GM18498 (cell line): ENCODE results near the gene TMEM144.
A peak's percentile ranks its signal among the peaks of the same experiment; 100 is the strongest.
"Not testable (repeated sequence)": the region's sequence is repeated elsewhere in the genome, so short reads cannot be mapped to it uniquely, and the experiment has no call there.

Source experiments
- ATAC-seq: cut with Tn5 transposase; IDR thresholded peaks from one replicate; pipeline ENCODE4 v1.9.1; 2021; ENCODE audit warnings: mild to moderate bottlenecking, moderate library complexity; ENCODE audit not compliant: unreplicated experiment

The TMEM144 gene

GRCh38 chr4:158190718-158191117 is 19.6 kb upstream of the TMEM144 start:
- no peak for ATAC-seq

GRCh38 chr4:158192439-158193158 is 17.7 kb upstream of the TMEM144 start:
- ATAC-seq = no peak

GRCh38 chr4:158193171-158193749 is 17.0 kb upstream of the TMEM144 start:
- peak; percentile 60 for ATAC-seq

DNA sequence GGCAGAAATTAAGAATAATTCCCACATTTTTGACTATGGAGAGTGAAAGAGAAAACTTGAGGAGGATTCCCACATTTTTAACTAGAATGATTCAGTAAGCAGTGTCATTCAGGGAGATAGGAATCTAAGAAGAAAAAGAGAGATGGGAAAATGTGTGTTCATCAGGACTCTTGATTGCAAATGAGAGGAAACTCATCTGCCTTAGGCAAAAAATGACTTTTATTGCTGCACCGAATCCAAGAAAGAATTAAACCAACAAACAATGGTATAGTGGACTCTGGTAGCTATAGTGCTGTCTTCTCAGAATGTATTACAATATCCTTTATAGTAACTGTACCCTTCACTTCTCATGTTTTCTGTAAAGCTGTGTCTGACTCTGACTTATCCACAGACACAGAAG is 15.0 kb upstream of the TMEM144 start:
- no peak for ATAC-seq

- no peak for ATAC-seq
Observed at GRCh38 chr4:158197194-158197776, 13.0 kb upstream of the TMEM144 start.

DNA sequence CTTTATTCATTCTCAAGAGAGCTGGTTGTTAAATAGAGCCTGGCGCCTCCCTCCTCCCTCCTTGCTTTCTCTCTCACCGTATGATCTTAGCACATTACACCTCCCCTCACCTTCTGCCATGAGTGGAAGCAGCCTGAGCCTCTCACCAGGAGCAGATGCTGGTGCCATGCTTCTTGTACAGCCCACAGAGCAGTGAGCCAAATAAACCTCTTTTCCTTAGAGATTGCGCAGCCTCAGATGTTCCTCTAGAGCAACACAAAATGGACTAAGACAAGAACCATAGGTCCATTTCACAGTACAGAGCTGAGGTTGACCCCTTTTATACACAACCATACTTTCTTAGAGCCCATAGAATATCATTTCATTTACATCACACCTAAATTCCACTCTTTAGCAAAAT is 10.1 kb upstream of the TMEM144 start:
- ATAC-seq = no peak

DNA sequence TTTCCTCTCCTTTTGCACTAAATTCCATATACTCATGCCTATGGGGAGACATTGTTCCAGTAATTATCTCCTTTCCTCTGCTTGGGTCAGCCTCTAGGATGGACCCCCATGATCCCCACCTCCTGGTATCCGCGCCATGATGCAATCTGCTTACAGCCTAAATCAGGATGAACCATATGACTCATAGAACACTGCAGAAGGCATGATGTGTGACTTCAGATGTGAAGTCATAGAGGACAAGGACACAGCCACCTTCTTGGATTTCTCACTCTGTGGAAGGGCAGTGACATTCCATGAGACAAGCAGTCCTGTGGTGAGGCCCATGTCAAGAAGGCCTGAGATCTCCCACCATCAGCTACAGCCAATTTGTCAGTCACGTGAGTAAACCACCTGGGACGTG is 9.0 kb upstream of the TMEM144 start:
- no peak for ATAC-seq

GRCh38 chr4:158201876-158202275 is 8.4 kb upstream of the TMEM144 start:
- no peak for ATAC-seq

- no peak for ATAC-seq
Observed at GRCh38 chr4:158202481-158202880, 7.8 kb upstream of the TMEM144 start.

DNA sequence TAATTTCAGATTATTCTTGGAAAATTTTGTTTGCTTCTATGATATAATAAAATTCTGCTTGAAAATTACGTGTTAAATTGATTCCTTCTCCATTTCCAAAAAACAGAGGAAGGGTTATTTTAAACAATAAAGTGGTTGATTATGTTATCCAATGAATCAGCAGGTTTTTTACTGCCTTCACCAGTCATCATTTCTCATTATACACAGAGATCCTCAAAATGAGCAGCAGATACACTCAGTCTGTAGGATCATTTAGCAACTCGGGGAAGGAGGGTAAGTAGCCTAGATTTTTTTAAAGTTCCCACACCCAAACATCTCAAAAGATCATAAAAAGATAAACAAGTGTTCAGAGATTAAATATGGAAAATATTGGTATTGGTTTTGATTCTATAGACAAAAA is 6.8 kb upstream of the TMEM144 start:
- ATAC-seq = no peak

- no peak for ATAC-seq
Observed at GRCh38 chr4:158203929-158204328, 6.4 kb upstream of the TMEM144 start.

- ATAC-seq = peak; percentile 83
Observed at GRCh38 chr4:158208963-158209640, 1.2 kb upstream of the TMEM144 start.

DNA sequence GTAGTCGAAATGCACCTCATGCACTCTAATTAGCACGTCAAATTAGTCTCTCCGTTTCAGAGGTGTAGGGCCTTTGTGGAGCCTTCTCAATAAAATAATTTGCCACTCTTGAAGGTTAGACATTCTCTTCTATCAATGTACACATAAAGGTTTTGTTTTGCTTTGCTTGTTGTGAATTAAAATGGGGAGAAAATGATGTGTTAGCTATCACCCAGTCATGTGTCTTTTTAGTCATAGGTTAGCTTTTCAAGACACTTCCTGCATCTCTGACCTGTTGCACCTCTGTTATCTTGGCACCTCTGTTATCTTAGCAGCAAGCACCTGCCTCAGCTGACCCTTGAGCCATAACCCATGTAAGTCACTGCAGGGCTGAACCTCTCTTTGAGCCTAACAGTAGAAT is 936 bp downstream of the TMEM144 start:
- ATAC-seq = no peak

DNA sequence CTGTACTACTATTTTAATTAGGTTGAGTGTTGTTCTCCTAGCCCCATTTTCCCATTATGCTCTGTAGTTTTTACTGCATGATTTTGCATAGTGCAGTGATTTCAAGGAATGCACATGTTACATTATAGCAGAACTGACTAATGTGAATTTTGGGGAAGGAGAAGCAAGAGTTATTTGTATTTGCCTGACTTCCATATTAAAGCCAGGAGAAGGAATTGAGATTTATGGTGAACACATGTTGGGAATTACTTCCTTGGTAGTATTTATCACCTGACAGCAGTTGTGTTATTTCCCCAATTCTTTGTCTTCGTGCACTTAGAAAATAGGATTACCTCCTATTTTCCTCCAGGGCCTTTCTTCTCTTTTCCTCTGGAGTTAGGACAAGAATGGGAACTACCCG is 3.2 kb downstream of the TMEM144 start:
- ATAC-seq = no peak

DNA sequence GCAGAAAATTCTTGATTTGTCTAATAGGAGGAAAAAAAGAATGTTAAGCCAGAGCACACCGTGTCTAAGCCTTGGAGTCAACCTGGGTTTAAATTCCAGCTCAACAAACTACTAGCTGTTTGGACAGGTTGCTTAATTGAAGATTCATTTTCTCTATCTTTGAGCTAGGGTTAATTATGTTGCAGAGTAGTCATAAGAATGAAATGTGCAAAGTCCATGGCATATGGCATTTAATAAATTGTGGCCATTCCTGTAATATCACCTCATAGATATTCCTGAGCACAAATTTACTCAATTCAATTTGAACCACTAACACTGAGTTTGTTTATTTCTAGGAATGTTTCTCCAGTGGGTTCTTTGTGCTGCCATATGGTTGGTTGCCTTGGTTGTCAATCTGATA is 4.6 kb downstream of the TMEM144 start:
- ATAC-seq = no peak

DNA sequence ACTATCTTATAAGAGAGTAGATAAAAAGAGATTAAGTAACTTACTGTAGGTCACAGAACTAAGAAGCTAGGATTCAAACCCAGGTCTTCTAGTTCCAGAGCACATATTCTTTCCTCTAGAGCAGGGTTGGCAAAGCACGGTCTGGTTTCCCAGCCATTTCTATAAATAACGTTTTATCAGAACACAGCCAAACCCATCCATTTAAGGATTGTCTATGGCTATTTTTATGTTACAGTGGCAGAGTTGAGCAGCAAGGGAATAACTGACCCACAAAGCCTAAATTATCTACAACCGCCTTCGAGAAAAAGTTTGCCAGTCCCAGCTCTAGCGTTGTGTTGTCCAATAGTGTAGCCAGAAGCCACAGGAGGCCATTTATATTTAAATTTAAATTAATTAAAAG is 7.5 kb downstream of the TMEM144 start:
- no peak for ATAC-seq

DNA sequence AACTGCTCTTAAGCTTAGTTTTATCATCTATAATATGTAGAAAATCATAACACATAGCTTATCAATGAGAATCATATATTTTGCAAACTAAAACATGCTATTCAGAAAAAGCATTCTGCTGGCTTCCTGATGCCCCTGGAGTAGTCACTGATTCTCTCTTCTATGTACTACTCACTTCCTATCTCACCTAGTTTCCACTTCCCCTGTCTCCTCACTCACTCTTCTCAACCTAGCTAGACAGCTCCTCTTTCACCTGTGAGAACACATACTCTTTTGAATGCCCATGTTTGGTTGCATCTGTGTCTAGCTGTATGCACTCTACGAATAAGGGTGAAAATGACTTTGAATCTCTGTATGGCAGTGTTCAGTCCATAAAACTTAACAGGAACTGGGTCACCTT is 9.3 kb downstream of the TMEM144 start:
- ATAC-seq = peak; percentile 65

- not testable (repeated sequence) for ATAC-seq
Observed at GRCh38 chr4:158224318-158224717, 14.0 kb downstream of the TMEM144 start.

- ATAC-seq = not testable (repeated sequence)
Observed at GRCh38 chr4:158224999-158225398, 14.7 kb downstream of the TMEM144 start.

GRCh38 chr4:158227880-158228279 is 17.6 kb downstream of the TMEM144 start:
- ATAC-seq = not testable (repeated sequence)

DNA sequence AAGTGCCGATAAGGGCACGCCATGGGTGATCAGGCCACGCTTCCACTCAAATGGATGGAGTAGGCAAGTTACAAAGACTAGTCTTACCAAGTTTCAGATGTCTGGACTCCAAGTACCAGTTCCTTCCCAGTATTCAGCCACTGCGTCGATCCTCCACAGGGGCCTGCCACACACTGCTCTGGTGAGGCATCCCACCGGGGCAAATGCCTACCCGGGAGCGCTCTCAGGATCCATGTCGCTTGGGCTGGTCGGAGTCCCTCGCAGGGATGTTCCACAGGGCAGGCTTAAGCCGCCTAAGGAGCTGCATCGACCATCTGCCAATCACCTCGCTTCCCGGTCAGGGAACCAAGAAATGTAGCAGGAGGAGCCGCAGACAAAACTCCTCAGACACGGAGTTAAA is 18.1 kb downstream of the TMEM144 start:
- ATAC-seq = not testable (repeated sequence)

DNA sequence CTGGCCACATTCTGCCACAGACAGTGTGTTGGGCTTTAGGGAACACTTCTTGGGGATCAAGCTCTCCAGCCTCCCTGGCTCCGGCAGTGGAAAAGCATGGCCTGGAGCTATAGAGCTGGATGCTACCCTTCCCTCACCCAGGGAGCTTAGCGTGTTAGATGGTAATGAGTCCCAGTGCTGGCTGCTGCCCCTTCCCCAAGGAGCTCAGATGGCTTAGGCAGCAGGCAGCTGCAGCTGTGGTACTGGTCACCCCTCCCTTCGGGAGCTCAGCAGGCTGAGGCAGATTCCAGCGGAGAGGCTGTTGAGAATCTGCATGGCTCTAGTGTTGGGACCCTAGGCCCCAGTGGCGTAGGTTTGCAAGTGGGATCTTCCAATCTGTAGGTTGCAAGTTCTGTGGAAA is 19.5 kb downstream of the TMEM144 start:
- no peak for ATAC-seq
